Measurements from ENCODE around the gene DOK7.
"Not testable (repeated sequence)": the region's sequence is repeated elsewhere in the genome, so short reads cannot be mapped to it uniquely, and the experiment has no call there.

DOK7 gene

DNA sequence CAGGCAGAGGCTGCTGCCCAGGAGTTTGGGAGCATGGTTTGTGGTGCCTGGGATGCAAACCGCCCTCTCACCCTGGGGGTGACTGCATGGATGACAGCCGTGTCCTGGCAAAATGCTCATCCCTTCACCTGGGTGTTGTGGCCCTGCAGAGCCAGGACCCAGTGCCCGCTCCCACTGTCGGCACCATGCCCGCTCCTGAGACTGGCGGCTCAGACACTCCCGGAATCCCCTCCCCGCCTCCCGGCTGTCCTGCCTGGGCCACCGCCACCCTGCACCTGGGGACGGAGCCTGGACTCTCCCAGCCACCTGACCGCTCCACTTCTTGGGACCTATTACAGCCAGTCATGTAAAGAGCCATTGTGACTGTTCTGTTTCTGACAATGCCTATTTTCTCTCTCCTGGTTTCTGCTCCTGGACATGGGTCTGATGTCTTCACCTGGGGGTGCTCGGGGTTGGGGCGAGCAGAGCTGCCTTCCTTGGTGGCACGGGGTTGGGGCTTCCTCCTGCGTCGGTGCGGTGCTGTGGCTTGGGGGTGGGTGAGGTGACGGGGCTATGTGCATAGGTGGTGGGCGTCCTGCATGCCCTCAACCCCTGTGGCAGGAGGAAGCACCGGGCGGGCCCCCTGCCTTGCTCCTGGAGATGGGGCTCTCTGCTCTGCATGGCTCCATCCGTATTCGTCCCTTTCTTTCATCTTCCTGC, 38.2 kb downstream of the DOK7 start:
- Mint-ChIP-seq H3K4me3 (no peak overlapping the region), H3K4me1 (ENCODE audit: low read depth) (peaks cover 6% of the 10 kb centered on the region), H3K27ac (peak overlapping the region; percentile 23), H3K27me3 (no peaks in the 10 kb centered on the region), H3K36me3 (ENCODE audit: low read depth) (peaks cover 7% of the 10 kb centered on the region), H3K9me3 (no peaks in the 10 kb centered on the region)

DNA sequence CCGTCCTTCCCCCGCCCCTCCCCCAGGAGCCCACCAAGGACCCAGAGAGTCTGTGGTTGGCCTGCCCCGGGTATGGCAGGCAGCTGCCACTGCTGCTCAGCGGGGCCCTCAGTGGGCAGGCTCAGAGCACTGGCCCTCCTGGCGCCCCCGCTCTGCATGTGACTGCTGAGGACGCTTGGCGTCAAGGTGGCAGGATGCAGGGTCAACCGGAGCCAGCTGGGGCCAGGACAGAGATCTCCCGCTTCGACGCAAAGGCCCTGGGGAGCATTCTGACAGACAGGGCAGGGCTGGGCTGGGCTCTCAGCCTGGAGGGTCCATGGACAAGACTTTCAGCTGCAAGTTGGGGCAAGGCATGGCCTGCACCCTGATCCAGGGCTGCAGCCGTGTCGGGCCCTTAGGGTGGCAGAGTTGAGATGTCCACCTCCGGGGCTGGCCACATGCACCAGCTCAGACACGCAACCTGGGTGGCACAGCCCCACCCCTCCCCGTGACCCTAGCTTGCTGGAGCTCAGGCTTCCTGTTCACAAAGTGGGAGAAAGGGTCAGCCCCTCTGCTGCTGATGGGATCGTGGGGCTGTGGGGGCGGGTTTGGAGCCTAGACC, 38.8 kb downstream of the DOK7 start:
- Mint-ChIP-seq H3K27me3 (no peaks in the 10 kb centered on the region), H3K27ac (no peak overlapping the region), H3K4me3 (no peak overlapping the region), H3K9me3 (no peaks in the 10 kb centered on the region), H3K4me1 (ENCODE audit: low read depth) (peaks cover 6% of the 10 kb centered on the region), H3K36me3 (ENCODE audit: low read depth) (peaks cover 8% of the 10 kb centered on the region)

DNA sequence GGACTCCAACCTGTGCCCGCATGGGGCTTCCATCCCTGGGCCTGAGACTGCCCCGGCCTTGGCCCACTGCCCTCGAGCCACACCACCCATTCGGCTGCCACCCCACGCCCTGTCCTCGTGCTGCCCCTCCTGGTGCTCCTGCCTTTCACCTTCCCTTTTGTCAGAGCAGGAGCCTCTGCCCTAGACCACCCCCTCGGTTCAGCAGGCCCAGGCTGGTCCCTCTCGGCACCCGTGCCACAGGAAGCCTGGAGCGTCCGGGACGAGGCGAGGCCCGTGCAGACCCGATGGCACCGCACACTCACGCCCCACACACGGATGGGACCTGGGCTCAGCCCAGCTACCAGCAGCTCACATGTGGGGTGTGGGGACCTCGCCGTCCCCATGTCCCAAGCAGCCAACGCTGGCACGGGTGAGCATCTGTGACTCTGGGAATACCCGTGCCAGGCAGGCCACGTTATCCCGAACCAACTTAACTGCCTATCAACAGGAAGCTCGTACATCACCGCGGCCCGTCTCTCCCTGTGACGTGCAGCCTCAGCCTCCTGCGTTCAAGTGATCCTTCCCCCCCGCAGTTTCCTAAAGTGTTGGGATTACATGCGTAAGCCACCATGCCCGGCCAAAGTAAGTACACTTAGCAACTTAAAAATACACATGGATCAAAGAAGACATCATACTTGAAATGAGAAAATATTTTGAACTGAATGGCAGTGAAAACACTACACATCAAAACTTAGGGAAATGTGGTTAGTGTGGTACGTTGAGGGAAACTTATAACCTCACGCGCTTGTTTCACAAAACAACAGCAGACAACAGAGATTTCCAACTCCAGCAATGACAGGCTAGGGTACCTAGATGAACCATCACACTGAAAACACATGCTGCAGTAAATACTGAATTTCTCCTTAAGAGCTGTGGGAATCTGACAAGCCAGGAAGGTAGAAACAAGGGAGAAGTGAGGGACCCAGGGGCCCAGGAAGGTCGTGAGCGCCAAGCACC, 40.1 kb downstream of the DOK7 start:
- peaks cover 6% of the 10 kb centered on the region for H3K4me1 Mint-ChIP-seq (ENCODE audit: low read depth)
- no peak overlapping the region for H3K4me3 Mint-ChIP-seq
- no peak overlapping the region for H3K27ac Mint-ChIP-seq

DNA sequence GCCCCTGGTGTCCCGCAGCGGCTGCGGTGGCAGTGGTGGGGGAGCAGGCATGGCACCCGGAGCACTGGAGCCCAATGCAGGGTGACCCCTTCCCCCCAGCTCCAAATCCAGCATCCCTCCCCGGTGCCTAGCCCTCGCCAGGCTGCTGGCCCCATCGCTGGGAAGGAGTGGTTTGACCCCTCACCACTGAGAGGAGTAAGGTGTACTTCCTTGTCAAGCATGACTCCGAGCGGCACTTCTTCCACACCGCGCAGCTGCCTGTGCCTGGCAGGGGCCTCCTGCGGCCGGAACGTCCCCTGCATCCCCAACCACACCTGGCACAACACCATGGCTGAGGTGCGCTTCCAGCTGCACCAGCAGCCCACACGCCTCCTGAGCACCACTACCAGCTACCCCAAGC, 42.1 kb downstream of the DOK7 start:
- no peaks in the 10 kb centered on the region for H3K9me3 Mint-ChIP-seq
- H3K4me3 Mint-ChIP-seq = no peak overlapping the region
- no peak overlapping the region for H3K27ac Mint-ChIP-seq
- peaks cover 6% of the 10 kb centered on the region for H3K4me1 Mint-ChIP-seq (ENCODE audit: low read depth)
- H3K36me3 Mint-ChIP-seq (ENCODE audit: low read depth) = peaks cover 33% of the 10 kb centered on the region
- H3K27me3 Mint-ChIP-seq = no peaks in the 10 kb centered on the region

More for the DNA sequence above, 40.1 kb downstream of the DOK7 start:
- Mint-ChIP-seq H3K36me3 (ENCODE audit: low read depth) (peaks cover 18% of the 10 kb centered on the region), H3K27me3 (no peaks in the 10 kb centered on the region), H3K9me3 (no peaks in the 10 kb centered on the region)

DNA sequence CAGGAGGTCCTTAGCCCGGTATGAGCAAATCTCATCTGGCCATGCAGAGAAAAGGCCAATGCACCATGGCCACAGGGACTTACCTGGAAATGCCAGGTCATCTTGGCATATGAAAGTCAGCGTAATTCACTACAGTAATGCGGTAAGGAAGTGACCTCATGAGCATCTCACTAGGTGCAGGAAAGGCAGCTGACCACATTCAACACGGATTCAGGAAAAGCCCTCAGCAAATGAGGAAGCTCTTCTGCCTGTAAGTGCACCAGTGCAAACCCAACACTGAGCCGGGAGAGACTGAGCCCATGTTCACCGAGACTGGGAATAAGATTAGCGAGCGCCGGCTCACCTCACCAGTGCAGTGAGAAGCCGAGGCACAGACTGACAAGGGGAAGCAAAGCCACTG, 45.4 kb downstream of the DOK7 start:
- peaks cover 60% of the 10 kb centered on the region for H3K36me3 Mint-ChIP-seq (ENCODE audit: low read depth)
- H3K9me3 Mint-ChIP-seq = no peaks in the 10 kb centered on the region
- no peaks in the 10 kb centered on the region for H3K27me3 Mint-ChIP-seq
- peaks cover 2% of the 10 kb centered on the region for H3K4me1 Mint-ChIP-seq (ENCODE audit: low read depth)
- H3K27ac Mint-ChIP-seq = no peak overlapping the region
- no peak overlapping the region for H3K4me3 Mint-ChIP-seq

DNA sequence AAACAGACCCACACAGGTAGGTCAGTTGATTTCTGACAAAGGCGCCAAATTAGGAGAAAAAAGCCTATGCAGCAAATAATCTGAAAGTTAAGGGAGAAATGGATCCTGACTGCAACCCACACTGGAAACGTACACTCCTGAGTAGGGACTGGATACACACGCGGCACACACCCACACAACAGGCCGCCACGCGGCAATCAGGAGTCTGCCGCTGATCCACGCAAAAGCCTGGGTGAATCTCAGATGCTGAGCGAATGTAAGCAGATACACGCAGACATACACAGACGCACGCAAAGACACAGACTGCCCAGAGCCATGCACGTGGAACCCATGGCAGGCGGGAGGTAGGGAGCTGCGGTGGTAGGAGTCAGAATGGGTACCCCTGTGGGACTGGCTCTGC, 47.4 kb downstream of the DOK7 start:
- Mint-ChIP-seq H3K27ac (no peak overlapping the region), H3K36me3 (ENCODE audit: low read depth) (peaks cover 63% of the 10 kb centered on the region), H3K9me3 (no peaks in the 10 kb centered on the region), H3K4me1 (ENCODE audit: low read depth) (no peaks in the 10 kb centered on the region), H3K4me3 (no peak overlapping the region), H3K27me3 (no peaks in the 10 kb centered on the region)

DNA sequence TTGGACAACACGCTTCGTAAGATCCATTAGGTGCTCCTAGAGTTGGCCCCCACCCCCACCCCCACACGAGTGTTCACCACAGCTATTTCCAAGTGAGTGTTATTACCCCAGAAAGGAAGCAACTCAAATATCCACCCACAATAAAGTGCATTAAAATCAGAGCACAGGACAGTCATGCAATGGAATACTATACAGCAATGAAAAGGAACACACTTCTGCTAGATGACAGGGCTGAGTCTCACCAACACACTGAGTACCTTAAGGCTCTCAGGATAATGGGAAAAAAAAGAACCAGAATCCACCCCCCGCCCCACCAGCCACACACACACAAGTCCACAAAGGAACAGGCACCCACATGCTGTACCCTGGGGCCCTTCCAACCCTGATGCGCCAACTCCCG, 48.1 kb downstream of the DOK7 start:
- H3K27ac Mint-ChIP-seq = no peak overlapping the region
- no peaks in the 10 kb centered on the region for H3K9me3 Mint-ChIP-seq
- no peaks in the 10 kb centered on the region for H3K27me3 Mint-ChIP-seq
- H3K4me3 Mint-ChIP-seq = no peak overlapping the region
- no peaks in the 10 kb centered on the region for H3K4me1 Mint-ChIP-seq (ENCODE audit: low read depth)
- peaks cover 63% of the 10 kb centered on the region for H3K36me3 Mint-ChIP-seq (ENCODE audit: low read depth)

DNA sequence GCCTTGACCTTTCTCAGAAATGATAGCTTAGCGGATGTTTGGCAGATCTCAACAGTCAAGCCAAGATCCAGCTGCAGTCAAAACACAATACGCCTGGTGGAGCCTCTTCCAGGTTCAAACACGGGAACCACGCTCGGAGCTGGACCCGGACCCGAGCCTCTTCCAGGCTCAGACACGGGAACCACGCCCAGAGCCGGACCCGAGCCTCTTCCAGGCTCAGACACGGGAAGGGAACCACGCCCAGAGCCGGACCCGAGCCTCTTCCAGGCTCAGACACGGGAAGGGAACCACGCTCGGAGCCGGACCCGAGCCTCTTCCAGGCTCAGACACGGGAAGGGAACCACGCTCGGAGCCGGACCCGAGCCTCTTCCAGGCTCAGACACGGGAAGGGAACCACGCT, 48.5 kb downstream of the DOK7 start:
- not testable (repeated sequence) for H3K4me1 Mint-ChIP-seq (ENCODE audit: low read depth); H3K27me3 Mint-ChIP-seq; H3K27ac Mint-ChIP-seq; H3K4me3 Mint-ChIP-seq; H3K9me3 Mint-ChIP-seq
- peaks cover 63% of the 10 kb centered on the region for H3K36me3 Mint-ChIP-seq (ENCODE audit: low read depth)

DNA sequence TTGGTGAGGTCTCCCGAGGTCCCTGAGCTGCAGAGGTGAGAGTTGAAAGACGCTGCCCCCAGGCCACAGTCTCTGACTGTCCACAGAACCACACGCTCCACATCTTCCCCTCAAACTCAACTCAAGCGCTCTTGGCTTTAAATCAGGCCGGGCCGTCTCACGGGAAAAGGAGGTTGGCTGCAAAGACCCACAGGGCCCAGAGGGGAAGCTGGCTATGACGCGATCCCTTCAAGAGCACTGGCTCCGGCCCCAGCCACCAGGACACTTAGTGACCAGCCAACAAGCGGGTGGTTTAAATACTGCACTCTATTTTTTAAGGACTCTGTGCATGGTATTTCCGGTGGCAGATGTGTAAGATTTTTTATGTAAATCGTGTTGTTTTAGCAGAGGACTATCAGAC, 49.2 kb downstream of the DOK7 start:
- no peaks in the 10 kb centered on the region for H3K27me3 Mint-ChIP-seq
- no peak overlapping the region for H3K4me3 Mint-ChIP-seq
- H3K27ac Mint-ChIP-seq = no peak overlapping the region
- H3K4me1 Mint-ChIP-seq (ENCODE audit: low read depth) = no peaks in the 10 kb centered on the region
- peaks cover 61% of the 10 kb centered on the region for H3K36me3 Mint-ChIP-seq (ENCODE audit: low read depth)
- no peaks in the 10 kb centered on the region for H3K9me3 Mint-ChIP-seq

DNA sequence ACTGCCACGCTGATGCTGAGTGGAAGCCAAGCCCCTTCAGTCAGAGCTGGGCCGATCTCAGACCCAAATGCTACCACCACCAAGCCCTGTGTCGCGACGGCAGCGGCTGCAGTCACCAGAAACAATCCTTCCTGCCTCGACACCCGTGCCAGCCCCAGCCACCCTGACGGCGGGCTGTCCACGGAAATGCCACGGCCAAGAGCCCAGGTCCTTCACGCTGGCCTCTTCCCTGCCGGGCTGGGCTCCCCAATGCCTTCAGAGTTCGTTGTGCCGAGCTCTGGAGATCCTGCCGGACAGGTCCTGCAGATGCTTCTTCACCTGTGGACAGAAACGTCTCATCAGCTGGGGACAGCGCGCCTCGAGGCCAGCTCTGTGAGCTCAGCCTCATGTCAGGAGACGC, 49.6 kb downstream of the DOK7 start:
- peaks cover 60% of the 10 kb centered on the region for H3K36me3 Mint-ChIP-seq (ENCODE audit: low read depth)

DNA sequence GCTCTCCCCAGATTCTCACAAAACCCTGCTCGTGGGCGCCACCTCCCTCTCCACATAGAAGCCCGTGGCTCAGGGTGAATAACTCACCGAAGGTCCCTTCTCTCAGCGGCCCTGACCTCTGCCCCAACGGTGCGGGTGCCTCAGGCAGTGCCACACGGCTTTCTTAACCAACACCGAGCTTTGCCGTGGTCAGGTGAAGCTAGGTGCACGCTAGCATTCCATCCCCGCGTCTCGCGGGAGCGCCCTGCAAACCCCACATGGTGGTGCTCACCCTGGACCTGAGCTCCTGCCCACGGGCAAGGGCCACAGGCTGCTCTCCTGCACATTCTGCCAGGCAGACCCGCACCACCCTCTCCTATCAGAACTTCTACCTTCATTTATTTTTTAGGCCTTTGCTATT, 50.7 kb downstream of the DOK7 start:
- H3K9me3 Mint-ChIP-seq = no peaks in the 10 kb centered on the region
- no peak overlapping the region for H3K27ac Mint-ChIP-seq
- peaks cover 52% of the 10 kb centered on the region for H3K36me3 Mint-ChIP-seq (ENCODE audit: low read depth)
- no peaks in the 10 kb centered on the region for H3K27me3 Mint-ChIP-seq
- no peak overlapping the region for H3K4me3 Mint-ChIP-seq
- no peaks in the 10 kb centered on the region for H3K4me1 Mint-ChIP-seq (ENCODE audit: low read depth)

More for the DNA sequence above, 49.6 kb downstream of the DOK7 start:
- Mint-ChIP-seq H3K4me3 (no peak overlapping the region), H3K27ac (no peak overlapping the region), H3K4me1 (ENCODE audit: low read depth) (no peaks in the 10 kb centered on the region), H3K27me3 (no peaks in the 10 kb centered on the region), H3K9me3 (no peaks in the 10 kb centered on the region)

DNA sequence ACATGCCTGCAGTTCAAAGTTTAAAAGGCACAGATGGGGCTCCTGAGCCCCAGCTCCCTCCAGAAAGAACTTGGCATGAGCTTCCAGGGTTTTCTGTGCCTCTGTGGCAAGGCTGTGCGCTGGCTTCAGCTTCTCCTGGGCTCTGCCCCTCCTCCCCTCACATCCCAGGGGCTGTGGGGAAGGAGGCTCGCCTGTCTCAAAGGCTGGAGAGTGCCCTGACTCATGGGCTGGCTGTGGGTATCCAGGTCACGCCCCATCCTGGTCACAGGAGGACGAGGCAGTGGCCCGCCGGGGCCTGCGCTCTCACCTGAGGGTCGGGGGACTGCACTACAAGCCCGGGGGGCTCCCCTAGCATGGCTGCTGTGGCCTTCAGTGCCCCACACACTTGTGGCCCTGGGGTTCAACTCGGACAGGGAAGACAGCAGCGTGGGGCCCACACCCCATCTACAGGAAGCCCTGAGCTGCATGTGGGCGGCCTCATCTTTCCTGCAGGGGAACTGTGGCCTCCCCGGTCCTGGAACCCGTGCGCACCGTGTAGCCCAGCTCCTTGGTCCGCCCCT, 51.2 kb downstream of the DOK7 start:
- Mint-ChIP-seq H3K27me3 (no peaks in the 10 kb centered on the region), H3K36me3 (ENCODE audit: low read depth) (peaks cover 49% of the 10 kb centered on the region), H3K4me3 (no peak overlapping the region), H3K9me3 (no peaks in the 10 kb centered on the region), H3K4me1 (ENCODE audit: low read depth) (no peaks in the 10 kb centered on the region), H3K27ac (no peak overlapping the region)

DNA sequence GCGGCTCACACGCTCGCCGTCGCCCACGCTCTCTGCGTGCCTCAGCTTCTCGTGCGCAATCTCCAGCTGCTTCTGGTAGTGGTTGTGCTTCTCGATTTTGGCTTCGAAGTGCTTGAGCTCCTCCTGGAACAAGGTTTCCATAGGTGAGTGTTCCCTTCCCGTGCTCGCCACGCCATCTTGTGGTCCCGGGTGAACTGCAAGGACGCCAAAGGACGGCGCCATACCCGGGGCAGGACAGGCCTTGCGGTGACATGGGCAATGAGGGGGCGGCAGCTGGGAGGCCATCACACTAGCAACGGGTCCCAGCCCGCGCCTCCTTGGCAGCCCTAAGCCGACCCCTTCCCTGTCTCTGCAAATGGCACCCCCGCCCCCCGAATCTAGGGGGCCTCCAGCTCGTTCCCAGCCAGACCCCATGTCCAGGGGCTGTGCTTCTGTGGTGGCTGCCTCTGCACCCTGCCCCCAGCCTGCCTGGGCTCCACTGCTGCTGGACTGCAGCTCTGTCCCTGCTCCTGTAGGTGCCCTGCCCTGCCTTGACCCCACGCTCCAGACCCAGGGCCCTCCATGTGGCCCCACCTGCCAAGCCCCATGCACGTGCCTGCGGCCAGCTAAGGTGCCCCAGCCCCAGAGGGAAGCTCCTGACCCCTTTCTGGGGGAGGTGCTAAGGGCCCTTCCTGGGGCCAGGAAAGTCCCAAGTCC, 51.8 kb downstream of the DOK7 start:
- Mint-ChIP-seq H3K4me3 (no peak overlapping the region), H3K36me3 (ENCODE audit: low read depth) (peaks cover 45% of the 10 kb centered on the region), H3K27me3 (no peaks in the 10 kb centered on the region), H3K9me3 (no peaks in the 10 kb centered on the region), H3K4me1 (ENCODE audit: low read depth) (no peaks in the 10 kb centered on the region), H3K27ac (no peak overlapping the region)

DNA sequence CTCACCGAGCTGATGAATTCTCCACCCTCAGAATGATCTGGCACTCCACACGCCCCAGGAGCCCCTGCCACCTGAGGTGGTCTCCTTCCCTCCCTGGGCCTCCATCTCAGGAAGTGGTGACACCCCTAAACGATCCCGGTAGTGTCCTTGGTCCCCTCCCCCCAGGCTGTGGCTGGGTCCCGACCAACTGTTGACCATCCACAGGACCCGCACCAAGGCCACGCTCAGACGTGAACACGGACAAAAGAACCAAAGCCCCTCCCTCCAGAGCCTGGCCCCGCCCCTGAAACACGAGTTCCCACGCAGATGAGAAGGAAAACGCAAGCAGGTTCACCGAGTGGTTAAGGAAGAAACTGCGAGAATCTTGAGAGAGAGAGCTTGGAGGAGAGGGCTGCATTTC, 52.5 kb downstream of the DOK7 start:
- Mint-ChIP-seq H3K9me3 (no peaks in the 10 kb centered on the region), H3K36me3 (ENCODE audit: low read depth) (peaks cover 38% of the 10 kb centered on the region), H3K27ac (no peak overlapping the region), H3K4me1 (ENCODE audit: low read depth) (no peaks in the 10 kb centered on the region), H3K4me3 (no peak overlapping the region), H3K27me3 (no peaks in the 10 kb centered on the region)
